ENCODE measurements around the gene FAM168A. TPM values are rescaled to one million over a fixed set of nuclear protein-coding genes. Genes with fewer than 3 reads are reported as not detected.

The FAM168A gene
- total and polyA plus RNA-seq, 2 donors (not counting 1 experiment from before 2014, with no cell fraction given), result 16.3 to 23.8 TPM

- Histone ChIP-seq H3K79me2 (ENCODE audit: control insufficient read depth, insufficient read depth, low read length) (no peaks in the 10 kb centered on the region), H4K20me1 (ENCODE audit: control insufficient read depth, extremely low read depth, insufficient read depth, low read length) (no peaks in the 10 kb centered on the region), H3K27ac (ENCODE audit: insufficient read depth, low read length) (no peak overlapping the region), H3K4me2 (ENCODE audit: extremely low read depth, insufficient read depth, low read length) (no peak overlapping the region), H3K9ac (ENCODE audit: insufficient read depth, low read length) (no peak overlapping the region), H3K36me3 (ENCODE audit: control insufficient read depth, insufficient read depth, low read length) (peaks cover 6% of the 10 kb centered on the region), H3K4me3 (replicated peaks in 1 of 4; ENCODE audit: control extremely low read depth in 1 of 4, insufficient read depth in 1 of 4, low read depth in 3 of 4, low read length in 4 of 4) (no peak overlapping the region), H3K27me3 (ENCODE audit: control insufficient read depth, insufficient read depth, low read length) (no peaks in the 10 kb centered on the region), H2AFZ (ENCODE audit: low read length) (no peak overlapping the region), H3K9me3 (ENCODE audit: control insufficient read depth, insufficient read depth, low read depth, low read length) (no peaks in the 10 kb centered on the region), H3K4me1 (ENCODE audit: control insufficient read depth, extremely low read depth, insufficient read depth, low read length) (no peaks in the 10 kb centered on the region)
- DNase-seq (ENCODE audit: low read depth in 2 of 2), result no peak
- TF ChIP-seq CTCF (conservative IDR thresholded peaks at IDR 0.05 in 1 of 2, IDR thresholded peaks at IDR 0.05 in 1 of 2; ENCODE audit: low read depth in 1 of 2, low read length in 2 of 2) (no peak), EZH2 (IDR thresholded peaks at IDR 0.05; ENCODE audit: low read length, missing control alignments) (no peak)
These were observed 199.2 kb downstream of the FAM168A start for GRCh38 chr11:73398721-73399120.

- Histone ChIP-seq H3K36me3 (ENCODE audit: control insufficient read depth, insufficient read depth, low read length) (peaks cover 6% of the 10 kb centered on the region), H3K9ac (ENCODE audit: insufficient read depth, low read length) (no peak overlapping the region), H3K79me2 (ENCODE audit: control insufficient read depth, insufficient read depth, low read length) (no peaks in the 10 kb centered on the region), H3K27me3 (ENCODE audit: control insufficient read depth, insufficient read depth, low read length) (no peaks in the 10 kb centered on the region), H2AFZ (ENCODE audit: low read length) (no peak overlapping the region), H3K4me2 (ENCODE audit: extremely low read depth, insufficient read depth, low read length) (no peak overlapping the region), H3K4me1 (ENCODE audit: control insufficient read depth, extremely low read depth, insufficient read depth, low read length) (no peaks in the 10 kb centered on the region), H4K20me1 (ENCODE audit: control insufficient read depth, extremely low read depth, insufficient read depth, low read length) (no peaks in the 10 kb centered on the region), H3K4me3 (replicated peaks in 1 of 4; ENCODE audit: control extremely low read depth in 1 of 4, insufficient read depth in 1 of 4, low read depth in 3 of 4, low read length in 4 of 4) (no peak overlapping the region), H3K27ac (ENCODE audit: insufficient read depth, low read length) (no peak overlapping the region), H3K9me3 (ENCODE audit: control insufficient read depth, insufficient read depth, low read depth, low read length) (no peaks in the 10 kb centered on the region)
- no peak for TF ChIP-seq CTCF (conservative IDR thresholded peaks at IDR 0.05 in 1 of 2, IDR thresholded peaks at IDR 0.05 in 1 of 2; ENCODE audit: low read depth in 1 of 2, low read length in 2 of 2)
- no peak for TF ChIP-seq EZH2 (IDR thresholded peaks at IDR 0.05; ENCODE audit: low read length, missing control alignments)
- DNase-seq (ENCODE audit: low read depth in 2 of 2), result no peak
These were observed 199.8 kb downstream of the FAM168A start for GRCh38 chr11:73398132-73398526.

- TF ChIP-seq CTCF (conservative IDR thresholded peaks at IDR 0.05 in 1 of 2, IDR thresholded peaks at IDR 0.05 in 1 of 2; ENCODE audit: low read depth in 1 of 2, low read length in 2 of 2) (no peak), EZH2 (IDR thresholded peaks at IDR 0.05; ENCODE audit: low read length, missing control alignments) (no peak)
- no peak overlapping the region for H3K4me2 ChIP-seq (ENCODE audit: extremely low read depth, insufficient read depth, low read length)
- H3K4me1 ChIP-seq (ENCODE audit: control insufficient read depth, extremely low read depth, insufficient read depth, low read length), result no peaks in the 10 kb centered on the region
- H3K27me3 ChIP-seq (ENCODE audit: control insufficient read depth, insufficient read depth, low read length), result no peaks in the 10 kb centered on the region
- H3K36me3 ChIP-seq (ENCODE audit: control insufficient read depth, insufficient read depth, low read length), result peaks cover 6% of the 10 kb centered on the region
- no peaks in the 10 kb centered on the region for H4K20me1 ChIP-seq (ENCODE audit: control insufficient read depth, extremely low read depth, insufficient read depth, low read length)
- no peaks in the 10 kb centered on the region for H3K79me2 ChIP-seq (ENCODE audit: control insufficient read depth, insufficient read depth, low read length)
- H3K27ac ChIP-seq (ENCODE audit: insufficient read depth, low read length), result no peak overlapping the region
- no peak overlapping the region for H3K9ac ChIP-seq (ENCODE audit: insufficient read depth, low read length)
- no peak for DNase-seq (ENCODE audit: low read depth in 2 of 2)
- H3K9me3 ChIP-seq (ENCODE audit: control insufficient read depth, insufficient read depth, low read depth, low read length), result no peaks in the 10 kb centered on the region
- H2AFZ ChIP-seq (ENCODE audit: low read length), result no peak overlapping the region
- no peak overlapping the region for H3K4me3 ChIP-seq (replicated peaks in 1 of 4; ENCODE audit: control extremely low read depth in 1 of 4, insufficient read depth in 1 of 4, low read depth in 3 of 4, low read length in 4 of 4)
These were observed 200.3 kb downstream of the FAM168A start for GRCh38 chr11:73397468-73398131.
